ENCODE measurements around the gene GBF1.

DNA sequence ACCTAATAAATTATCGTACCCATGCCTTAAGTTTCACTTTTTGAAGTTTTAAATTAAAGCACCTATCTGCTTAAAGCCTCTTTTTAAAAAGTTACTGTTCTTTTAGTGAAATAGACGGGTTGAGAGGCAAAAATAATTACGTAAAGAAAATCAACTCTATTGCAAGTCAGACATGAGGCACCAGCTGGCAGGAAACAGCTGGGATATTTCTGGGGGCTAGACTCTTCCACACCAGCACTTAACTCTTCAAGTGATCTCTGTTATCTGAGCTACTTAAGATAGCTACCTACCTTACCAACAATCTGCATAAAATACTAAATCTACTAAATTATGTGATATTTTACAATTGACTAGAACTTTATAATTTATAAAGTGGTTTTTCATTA lies 35.8 kb downstream of the GBF1 start:
- TF ChIP-seq, protein P1, sequence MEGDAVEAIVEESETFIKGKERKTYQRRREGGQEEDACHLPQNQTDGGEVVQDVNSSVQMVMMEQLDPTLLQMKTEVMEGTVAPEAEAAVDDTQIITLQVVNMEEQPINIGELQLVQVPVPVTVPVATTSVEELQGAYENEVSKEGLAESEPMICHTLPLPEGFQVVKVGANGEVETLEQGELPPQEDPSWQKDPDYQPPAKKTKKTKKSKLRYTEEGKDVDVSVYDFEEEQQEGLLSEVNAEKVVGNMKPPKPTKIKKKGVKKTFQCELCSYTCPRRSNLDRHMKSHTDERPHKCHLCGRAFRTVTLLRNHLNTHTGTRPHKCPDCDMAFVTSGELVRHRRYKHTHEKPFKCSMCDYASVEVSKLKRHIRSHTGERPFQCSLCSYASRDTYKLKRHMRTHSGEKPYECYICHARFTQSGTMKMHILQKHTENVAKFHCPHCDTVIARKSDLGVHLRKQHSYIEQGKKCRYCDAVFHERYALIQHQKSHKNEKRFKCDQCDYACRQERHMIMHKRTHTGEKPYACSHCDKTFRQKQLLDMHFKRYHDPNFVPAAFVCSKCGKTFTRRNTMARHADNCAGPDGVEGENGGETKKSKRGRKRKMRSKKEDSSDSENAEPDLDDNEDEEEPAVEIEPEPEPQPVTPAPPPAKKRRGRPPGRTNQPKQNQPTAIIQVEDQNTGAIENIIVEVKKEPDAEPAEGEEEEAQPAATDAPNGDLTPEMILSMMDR (IDR thresholded peaks at IDR 0.05 in 4 of 5, conservative IDR thresholded peaks at IDR 0.05 in 1 of 5), result no peak
- peak in 1 of 2 donors; percentile 7 for TF ChIP-seq POLR2A (IDR thresholded peaks at IDR 0.05)

Measured in gastrocnemius medialis (tissue), 4 donors.